Measurements from ENCODE around the gene IFNA14. TPM values are rescaled to one million over a fixed set of nuclear protein-coding genes. Genes with fewer than 3 reads are reported as not detected.

IFNA14 gene
- total RNA-seq (2022; extraction: Qiagen RNA extraction; ENCODE audit: low read depth), result not detected in 5 replicates

GRCh38 chr9:21239911-21240310 lies at the start of gene IFNA14:
TSS of gene IFNA14 (minus strand) at chr9:21240005. CDS start at chr9:21239935, 70 bp downstream.

GRCh38 chr9:21228122-21228521 lies 11.7 kb downstream of the IFNA14 start, which contains the start of gene IFNA17:
TSS of gene IFNA17 (minus strand) at chr9:21228222. CDS start at chr9:21228173, 49 bp downstream.

DNA sequence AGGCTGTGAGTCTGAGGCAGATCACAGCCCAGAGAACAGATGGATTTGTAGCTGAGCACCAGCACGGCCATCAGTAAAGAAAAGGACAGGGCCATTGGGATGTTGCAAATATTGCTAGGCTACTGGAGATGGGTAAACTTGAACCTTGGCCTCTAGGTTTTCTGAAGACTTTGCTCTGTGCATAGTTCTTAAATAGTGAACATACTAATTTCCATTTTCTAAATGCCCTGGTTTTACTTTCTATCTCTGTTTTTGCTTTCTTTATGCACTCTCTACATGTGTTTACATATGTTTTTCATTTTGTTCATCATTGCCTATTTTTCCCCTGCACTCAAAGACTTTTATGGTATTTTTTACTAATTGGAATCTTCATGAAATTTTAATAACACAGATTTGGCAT lies 22.6 kb downstream of the IFNA14 start, which contains the start of gene IFNA16:
IFNA16 (minus strand) TSS at position 101 of the 400 bp plus-strand sequence; CDS start at position 95, 6 bp downstream.

GRCh38 chr9:21207043-21207442 lies 32.8 kb downstream of the IFNA14 start, which contains the start of gene IFNA10:
TSS of gene IFNA10 (minus strand) at chr9:21207143. CDS start at chr9:21207097, 46 bp downstream.

DNA sequence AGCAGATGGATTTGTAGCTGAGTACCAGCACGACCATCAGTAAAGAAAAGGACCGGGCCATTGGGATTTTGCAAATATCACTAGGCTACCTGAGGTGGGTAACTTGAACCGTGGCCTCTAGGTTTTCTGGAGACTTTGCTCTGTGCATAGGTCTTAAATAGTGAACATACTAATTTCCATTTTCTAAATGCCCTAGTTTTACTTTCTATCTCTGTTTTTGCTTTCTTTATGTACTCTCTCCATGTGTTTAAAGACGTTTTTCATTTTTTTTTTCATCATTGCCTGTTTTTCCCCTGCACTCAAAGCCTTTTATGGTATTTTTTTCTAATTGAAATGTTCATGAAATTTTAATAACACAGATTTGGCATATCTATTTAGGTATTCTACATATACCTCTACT lies 37.7 kb downstream of the IFNA14 start, which contains the start of gene IFNA7:
IFNA7 (minus strand) TSS at position 101 of the 400 bp plus-strand sequence; CDS start at position 61, 40 bp downstream.

Other genes with a start within 250 kb of the IFNA14 start
- 0.69 to 1.1 TPM (median 1.0 TPM) in 5 replicates for gene HACD4, start 208.4 kb downstream of the IFNA14 start, total RNA-seq (2022; extraction: Qiagen RNA extraction; ENCODE audit: low read depth)
- not detected in 5 replicates for gene IFNB1, start 162.1 kb downstream of the IFNA14 start, total RNA-seq (2022; extraction: Qiagen RNA extraction; ENCODE audit: low read depth)
- not detected in 5 replicates for gene IFNW1, start 98.2 kb downstream of the IFNA14 start, total RNA-seq (2022; extraction: Qiagen RNA extraction; ENCODE audit: low read depth)
- gene IFNA21, start 73.3 kb downstream of the IFNA14 start, total RNA-seq (2022; extraction: Qiagen RNA extraction; ENCODE audit: low read depth), result not detected in 5 replicates
- not detected in 5 replicates for gene IFNA4, start 52.4 kb downstream of the IFNA14 start, total RNA-seq (2022; extraction: Qiagen RNA extraction; ENCODE audit: low read depth)
- not detected in 5 replicates for gene IFNA7, start 37.8 kb downstream of the IFNA14 start, total RNA-seq (2022; extraction: Qiagen RNA extraction; ENCODE audit: low read depth)
- not detected in 5 replicates for gene IFNA10, start 32.9 kb downstream of the IFNA14 start, total RNA-seq (2022; extraction: Qiagen RNA extraction; ENCODE audit: low read depth)
- gene IFNA16, start 22.7 kb downstream of the IFNA14 start, total RNA-seq (2022; extraction: Qiagen RNA extraction; ENCODE audit: low read depth), result not detected in 5 replicates
- gene IFNA17, start 11.8 kb downstream of the IFNA14 start, total RNA-seq (2022; extraction: Qiagen RNA extraction; ENCODE audit: low read depth), result not detected in 5 replicates
- gene IFNA5, start 65.3 kb upstream of the IFNA14 start, total RNA-seq (2022; extraction: Qiagen RNA extraction; ENCODE audit: low read depth), result not detected in 5 replicates
- gene KLHL9, start 95.4 kb upstream of the IFNA14 start, total RNA-seq (2022; extraction: Qiagen RNA extraction; ENCODE audit: low read depth), result 11.7 to 20.5 TPM (median 18.7 TPM) in 5 replicates
- gene IFNA6, start 110.9 kb upstream of the IFNA14 start, total RNA-seq (2022; extraction: Qiagen RNA extraction; ENCODE audit: low read depth), result not detected in 5 replicates
- gene IFNA13, start 128.1 kb upstream of the IFNA14 start, total RNA-seq (2022; extraction: Qiagen RNA extraction; ENCODE audit: low read depth), result not detected in 5 replicates
- not detected in 5 replicates for gene IFNA2, start 145.4 kb upstream of the IFNA14 start, total RNA-seq (2022; extraction: Qiagen RNA extraction; ENCODE audit: low read depth)
- not detected in 5 replicates for gene IFNA8, start 169.1 kb upstream of the IFNA14 start, total RNA-seq (2022; extraction: Qiagen RNA extraction; ENCODE audit: low read depth)
- gene IFNA1, start 200.4 kb upstream of the IFNA14 start, total RNA-seq (2022; extraction: Qiagen RNA extraction; ENCODE audit: low read depth), result not detected in 5 replicates
- 1.0 to 2.2 TPM (median 1.7 TPM) in 5 replicates for gene IFNE, start 242.3 kb upstream of the IFNA14 start, total RNA-seq (2022; extraction: Qiagen RNA extraction; ENCODE audit: low read depth)

Measured in A549 treated with ZK216348 at 1 μM for 4 hours (cell line).